GM10266 (cell line): Measurements from ENCODE around the gene UBA3.

Source experiments
- DNase-seq: peaks from one replicate; pipeline ENCODE4 v3.0.0; 2012; ENCODE audit errors: extremely low spot score
- TF ChIP-seq, protein P1 (sequence below): IDR thresholded peaks from 2 replicates; pipeline ENCODE4 v1.5.1; 2012; ENCODE audit warnings: mild to moderate bottlenecking, low read depth; ENCODE audit not compliant: control insufficient read depth, insufficient read depth; ENCODE audit errors: missing control alignments

Gene UBA3

DNA sequence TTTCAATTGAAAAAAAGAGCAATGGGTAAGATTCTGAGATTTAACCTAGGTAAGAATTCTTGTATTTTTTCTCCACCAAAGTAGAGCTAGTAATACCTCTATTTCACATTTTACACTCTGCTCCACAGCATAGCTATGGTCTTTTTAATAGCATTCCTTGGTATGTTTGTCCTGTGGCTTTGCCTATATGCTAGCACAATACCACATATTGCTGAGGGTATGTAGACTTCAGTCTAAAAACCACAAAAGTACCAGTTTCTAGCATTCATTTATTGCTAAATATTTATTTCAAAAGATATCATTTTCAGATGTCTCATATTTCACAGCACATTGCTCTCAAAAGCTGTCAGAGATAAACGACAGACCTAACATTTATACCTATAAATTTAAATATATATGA is 48.5 kb downstream of the UBA3 start:
- TF ChIP-seq, protein P1, sequence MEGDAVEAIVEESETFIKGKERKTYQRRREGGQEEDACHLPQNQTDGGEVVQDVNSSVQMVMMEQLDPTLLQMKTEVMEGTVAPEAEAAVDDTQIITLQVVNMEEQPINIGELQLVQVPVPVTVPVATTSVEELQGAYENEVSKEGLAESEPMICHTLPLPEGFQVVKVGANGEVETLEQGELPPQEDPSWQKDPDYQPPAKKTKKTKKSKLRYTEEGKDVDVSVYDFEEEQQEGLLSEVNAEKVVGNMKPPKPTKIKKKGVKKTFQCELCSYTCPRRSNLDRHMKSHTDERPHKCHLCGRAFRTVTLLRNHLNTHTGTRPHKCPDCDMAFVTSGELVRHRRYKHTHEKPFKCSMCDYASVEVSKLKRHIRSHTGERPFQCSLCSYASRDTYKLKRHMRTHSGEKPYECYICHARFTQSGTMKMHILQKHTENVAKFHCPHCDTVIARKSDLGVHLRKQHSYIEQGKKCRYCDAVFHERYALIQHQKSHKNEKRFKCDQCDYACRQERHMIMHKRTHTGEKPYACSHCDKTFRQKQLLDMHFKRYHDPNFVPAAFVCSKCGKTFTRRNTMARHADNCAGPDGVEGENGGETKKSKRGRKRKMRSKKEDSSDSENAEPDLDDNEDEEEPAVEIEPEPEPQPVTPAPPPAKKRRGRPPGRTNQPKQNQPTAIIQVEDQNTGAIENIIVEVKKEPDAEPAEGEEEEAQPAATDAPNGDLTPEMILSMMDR = no peak
- no peak for DNase-seq

DNA sequence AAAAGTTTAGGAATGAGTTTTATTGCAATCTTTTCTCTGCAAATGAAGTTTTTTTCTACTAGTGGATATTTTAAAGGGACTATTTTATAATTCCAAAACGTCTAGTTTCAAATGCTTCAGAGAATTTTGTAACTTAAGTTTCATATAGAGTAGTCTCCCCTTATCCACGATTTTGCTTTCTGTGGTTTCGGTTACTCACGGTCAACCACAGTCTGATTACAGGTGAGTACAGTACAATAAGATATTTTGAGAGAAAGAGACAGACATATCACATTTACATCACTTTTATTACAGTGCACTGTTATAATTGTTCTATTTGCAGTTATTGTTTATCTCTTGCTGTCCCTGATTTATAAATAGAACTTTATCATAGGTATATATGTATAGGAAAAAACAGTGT is 59.3 kb downstream of the UBA3 start:
- no peak for DNase-seq
- TF ChIP-seq, protein P1 = no peak

DNA sequence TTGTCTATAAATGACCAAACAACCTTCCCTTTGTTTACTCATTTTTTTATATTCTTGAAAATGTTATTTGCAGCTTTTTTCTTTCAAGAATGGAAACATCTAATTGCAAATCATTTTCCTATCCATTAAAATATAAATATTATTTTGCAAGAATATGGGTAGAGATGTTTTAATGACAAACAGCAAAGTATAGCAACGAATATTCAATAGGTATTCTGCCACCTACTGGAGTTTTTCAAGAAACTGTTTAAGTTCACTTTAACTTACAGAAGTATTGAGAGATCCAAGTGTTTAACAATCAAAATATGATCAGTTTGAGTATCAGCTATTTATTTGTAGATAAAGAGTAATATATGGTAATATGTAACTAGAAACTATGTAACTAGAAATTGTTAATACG is 59.7 kb downstream of the UBA3 start:
- no peak for DNase-seq
- TF ChIP-seq, protein P1 = no peak

DNA sequence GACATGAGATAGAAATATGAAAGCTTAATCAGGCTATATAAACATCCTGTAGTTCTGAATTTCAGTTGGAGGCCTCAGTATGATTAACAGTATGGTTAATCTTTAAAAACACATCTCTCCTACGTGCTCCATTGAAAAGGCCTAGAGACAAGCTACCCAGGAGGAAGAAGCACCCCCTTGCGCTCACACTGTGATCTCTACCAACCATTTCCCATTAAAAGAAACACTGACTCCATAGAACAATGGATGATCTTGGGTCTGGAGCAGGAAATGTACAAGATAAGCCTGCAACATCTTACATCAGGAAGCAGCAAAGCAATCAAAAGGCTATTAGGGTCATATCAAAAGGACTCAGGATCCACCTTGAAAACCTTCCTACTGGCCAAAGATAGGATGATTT is 63.3 kb downstream of the UBA3 start:
- TF ChIP-seq, protein P1 = no peak
- DNase-seq = no peak

DNA sequence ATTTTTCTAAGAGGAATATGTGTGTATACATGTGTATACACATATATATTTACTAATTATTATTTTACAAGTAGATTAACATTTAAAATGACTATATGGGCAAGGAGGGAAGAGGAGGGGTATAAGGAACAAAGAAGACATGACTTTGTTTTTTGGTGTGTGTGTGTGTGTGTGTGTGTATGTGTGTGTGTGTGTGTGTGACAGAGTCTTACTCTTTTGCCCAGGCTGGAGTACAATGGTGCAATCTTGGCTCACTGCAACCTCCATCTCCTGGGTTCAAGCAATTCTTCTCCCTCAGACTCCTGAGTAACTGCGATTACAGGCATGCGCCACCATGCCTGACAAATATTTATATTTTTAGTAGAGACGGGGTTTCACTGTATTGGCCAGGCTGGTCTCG is 64.1 kb downstream of the UBA3 start:
- TF ChIP-seq, protein P1 = no peak
- DNase-seq = no peak

DNA sequence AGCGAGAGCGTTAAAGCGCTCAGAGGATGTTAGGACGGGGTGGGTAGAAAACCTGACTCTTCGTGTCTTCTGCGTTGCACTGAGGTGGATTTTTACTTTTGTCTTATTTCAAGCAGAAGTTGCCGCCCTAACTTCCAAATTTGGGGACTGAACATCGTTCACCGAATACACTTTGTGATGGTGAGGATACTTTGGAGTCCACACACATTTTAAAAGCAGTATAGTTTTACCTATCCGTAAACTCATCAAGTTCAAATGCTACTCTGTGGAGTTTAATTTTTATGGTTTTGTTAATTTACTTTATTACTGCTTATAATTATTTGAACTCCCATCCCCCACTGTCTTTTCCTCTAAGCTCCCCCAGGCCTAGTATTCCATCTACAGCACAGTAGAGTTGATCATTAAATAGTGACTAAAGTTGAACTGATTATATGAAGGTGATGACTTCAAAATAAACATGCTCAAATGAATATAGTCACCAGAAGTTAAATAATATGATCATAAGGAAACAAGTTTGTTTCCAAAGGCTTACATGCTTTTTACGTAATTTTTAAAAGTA is 66.1 kb downstream of the UBA3 start:
- TF ChIP-seq, protein P1 = no peak
- DNase-seq = no peak

DNA sequence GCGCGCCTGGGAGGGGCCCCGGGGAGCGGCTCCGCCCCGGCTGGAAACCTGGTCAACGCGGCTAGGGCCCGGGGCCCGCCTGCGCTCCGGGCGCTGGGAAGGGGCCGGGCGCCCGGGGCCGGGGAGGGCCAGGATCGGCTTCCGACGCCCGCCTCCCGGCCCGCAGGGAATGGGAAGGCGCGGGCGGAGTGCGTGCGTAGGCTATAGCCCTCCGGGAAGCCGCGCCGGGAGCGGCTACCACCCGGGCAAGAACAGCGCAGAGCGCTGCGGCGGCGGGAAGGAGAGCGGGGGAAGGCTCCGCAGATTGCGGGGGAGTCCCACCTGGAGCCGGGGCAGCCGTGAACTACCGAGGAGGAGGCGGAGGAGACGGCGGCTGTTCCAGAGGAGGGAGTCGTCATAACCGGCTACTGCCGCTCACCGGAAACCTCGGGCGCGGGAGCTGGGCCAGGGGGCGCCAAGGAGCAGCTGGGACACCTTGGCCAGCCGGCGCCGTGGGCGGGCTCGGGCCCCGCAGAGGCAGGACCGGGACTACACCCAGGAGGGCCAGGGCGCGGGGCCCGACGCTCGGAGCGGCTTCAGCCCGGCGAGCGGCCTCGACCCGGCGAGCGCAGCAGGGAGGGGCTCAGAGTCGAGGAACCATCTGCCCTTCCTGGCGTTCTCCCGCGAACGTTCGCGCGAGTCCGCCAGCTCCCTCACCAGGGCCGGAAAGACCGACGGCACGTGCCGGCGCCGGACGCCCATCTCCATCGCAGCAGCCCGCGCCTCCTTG is 66.7 kb downstream of the UBA3 start, which contains the start of gene EOGT:
EOGT (minus strand) TSS at position 432 of the 769 bp plus-strand sequence. CDS start 3,838 bp downstream, outside the sequence.
- TF ChIP-seq, protein P1 = peak; percentile 83
- peak; percentile 91 for DNase-seq
